Right lobe of liver (tissue), 6 donors: ENCODE results near the gene IFITM10. TPM values are rescaled to one million over a fixed set of nuclear protein-coding genes. Genes with fewer than 3 reads are reported as not detected.

Experiments used
- ATAC-seq, 4 donors: fragments of 200-7000 bp; cut with Tn5 transposase; one replicate each; pipeline ENCODE4 v1.9.1; 2020; ENCODE audit warnings: mild to moderate bottlenecking in 4 of 4, moderate library complexity in 4 of 4
- DNase-seq, 3 donors: peaks; one replicate each; pipeline ENCODE4 v3.0.0-alpha.2; 2020
- H3K27ac ChIP-seq, 3 donors: fragments of 200-600 bp; one replicate each; pipeline ENCODE4 v1.8.0; 2022
- H3K27me3 ChIP-seq, 2 donors: fragments of 200-600 bp; one replicate each; pipeline ENCODE4 v1.8.0; 2022
- H3K36me3 ChIP-seq, 4 donors: fragments of 200-600 bp; sonication (generic) in 1 of 4; one replicate each; pipeline versions ENCODE4 v1.5.1 to v1.8.0; 2017 to 2022; ENCODE audit warnings: control low read depth in 1 of 4
- H3K4me1 ChIP-seq, 4 donors: fragments of 200-600 bp; sonication (generic) in 1 of 4; one replicate each; pipeline versions ENCODE4 v1.5.1 to v1.8.0; 2017 to 2022; ENCODE audit warnings: control low read depth in 1 of 4
- H3K4me3 ChIP-seq, 3 donors: fragments of 200-600 bp; one replicate each; pipeline ENCODE4 v1.8.0; 2022
- H3K9me3 ChIP-seq, 4 donors: fragments of 200-600 bp; sonication (generic) in 1 of 4; one replicate each; pipeline versions ENCODE4 v1.5.1 to v1.8.0; 2017 to 2022; ENCODE audit warnings: control low read depth in 1 of 4
- POLR2A ChIP-seq: fragments of 450-650 bp; IDR thresholded peaks from one replicate; pipeline ENCODE4 v1.6.1; 2017; ENCODE audit warnings: antibody characterized with exemption, mild to moderate bottlenecking
- WGBS: methylation state at CpG from one replicate; pipeline ENCODE4 v1.1.6; 2018; ENCODE audit warnings: low coverage, low lambda C conversion rate; ENCODE audit not compliant: insufficient coverage; ENCODE audit errors: missing lambda C conversion rate; 5-methylcytosine and 5-hydroxymethylcytosine counted together
- intact Hi-C, 2 donors: fragments of 100-400 bp; cut with DNase I; formaldehyde crosslinking; loops; one replicate each; pipeline versions ENCODE4 v1.11.2 to v1.14.1; 2022
- total RNA-seq, 6 experiments: library from RNA; depleted of rRNA in 2 of 6; stranded (reverse); fragments of >200 nt in 2 of 6; fragmentation: NEBNext Ultra II Directional in 3 of 6; extraction: Animal tissue kit (Norgen Biotek cat#: 25700) in 3 of 6; gene quantifications; one replicate each; pipeline versions ENCODE4 v1.1.0 to v1.2.4, GENCODE V29; 2016 to 2023
- TF ChIP-seq, protein P1 (sequence below), 4 donors: fragments of 200-600 bp in 3 of 4; fragments of 450-650 bp in 1 of 4; IDR thresholded peaks; one replicate each; pipeline versions ENCODE4 v1.5.1 to v1.8.0; 2016 to 2022; ENCODE audit warnings: antibody characterized with exemption in 4 of 4, mild to moderate bottlenecking in 2 of 4
- donor health status: DM: no; HTN: yes; CAD: no.
- donor health status: DM: no; HTN: no; CAD: no.
- donor health status: DM: no; HTN: no; CAD: no.
- donor health status: DM: no; HTN: yes; CAD: no.
- donor health status: DM: no; HTN: yes; CAD: no.

Gene IFITM10
- total RNA-seq, 6 experiments from 2014 or later = 1.3 to 11.4 (median 6.7) TPM

DNA sequence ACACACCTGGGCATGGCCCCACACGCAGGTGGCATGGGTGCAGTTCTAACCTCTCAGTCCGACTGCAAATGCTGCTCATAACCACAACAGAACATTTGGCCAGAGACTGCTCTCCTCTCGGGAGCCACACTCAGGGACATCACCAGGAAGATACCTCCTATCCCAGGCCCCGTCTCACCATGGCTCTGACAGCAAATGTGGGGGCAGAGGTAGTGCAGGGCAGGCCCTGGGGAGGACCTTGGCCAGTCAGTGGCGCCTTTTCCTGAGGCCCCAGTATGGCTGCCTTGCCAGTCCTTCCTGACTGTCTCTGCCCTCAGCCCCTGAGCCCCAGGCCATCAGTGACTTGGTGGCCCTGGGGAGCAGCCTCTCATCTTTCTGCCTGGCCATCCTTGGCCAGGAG lies 50.6 kb downstream of the IFITM10 start:
- WGBS = no CpG with 5 or more reads among the region's 5 CpGs
- no peak overlapping the region for H3K4me3 ChIP-seq
- no peaks in the 10 kb centered on the region for H3K4me1 ChIP-seq
- H3K9me3 ChIP-seq = no peaks in the 10 kb centered on the region
- DNase-seq = no peak
- H3K27me3 ChIP-seq = no peaks in the 10 kb centered on the region
- TF ChIP-seq, protein P1, sequence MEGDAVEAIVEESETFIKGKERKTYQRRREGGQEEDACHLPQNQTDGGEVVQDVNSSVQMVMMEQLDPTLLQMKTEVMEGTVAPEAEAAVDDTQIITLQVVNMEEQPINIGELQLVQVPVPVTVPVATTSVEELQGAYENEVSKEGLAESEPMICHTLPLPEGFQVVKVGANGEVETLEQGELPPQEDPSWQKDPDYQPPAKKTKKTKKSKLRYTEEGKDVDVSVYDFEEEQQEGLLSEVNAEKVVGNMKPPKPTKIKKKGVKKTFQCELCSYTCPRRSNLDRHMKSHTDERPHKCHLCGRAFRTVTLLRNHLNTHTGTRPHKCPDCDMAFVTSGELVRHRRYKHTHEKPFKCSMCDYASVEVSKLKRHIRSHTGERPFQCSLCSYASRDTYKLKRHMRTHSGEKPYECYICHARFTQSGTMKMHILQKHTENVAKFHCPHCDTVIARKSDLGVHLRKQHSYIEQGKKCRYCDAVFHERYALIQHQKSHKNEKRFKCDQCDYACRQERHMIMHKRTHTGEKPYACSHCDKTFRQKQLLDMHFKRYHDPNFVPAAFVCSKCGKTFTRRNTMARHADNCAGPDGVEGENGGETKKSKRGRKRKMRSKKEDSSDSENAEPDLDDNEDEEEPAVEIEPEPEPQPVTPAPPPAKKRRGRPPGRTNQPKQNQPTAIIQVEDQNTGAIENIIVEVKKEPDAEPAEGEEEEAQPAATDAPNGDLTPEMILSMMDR (IDR thresholded peaks at IDR 0.05) = no peak
- TF ChIP-seq POLR2A = no peak
- intact Hi-C loops = loop anchor here in 1 of 2 donors (5.0 kb wide), 1 partner anchor 128 kb away; no protein-coding TSS in a partner anchor
- no peaks in the 10 kb centered on the region for H3K36me3 ChIP-seq
- ATAC-seq = no peak
- no peak overlapping the region for H3K27ac ChIP-seq

DNA sequence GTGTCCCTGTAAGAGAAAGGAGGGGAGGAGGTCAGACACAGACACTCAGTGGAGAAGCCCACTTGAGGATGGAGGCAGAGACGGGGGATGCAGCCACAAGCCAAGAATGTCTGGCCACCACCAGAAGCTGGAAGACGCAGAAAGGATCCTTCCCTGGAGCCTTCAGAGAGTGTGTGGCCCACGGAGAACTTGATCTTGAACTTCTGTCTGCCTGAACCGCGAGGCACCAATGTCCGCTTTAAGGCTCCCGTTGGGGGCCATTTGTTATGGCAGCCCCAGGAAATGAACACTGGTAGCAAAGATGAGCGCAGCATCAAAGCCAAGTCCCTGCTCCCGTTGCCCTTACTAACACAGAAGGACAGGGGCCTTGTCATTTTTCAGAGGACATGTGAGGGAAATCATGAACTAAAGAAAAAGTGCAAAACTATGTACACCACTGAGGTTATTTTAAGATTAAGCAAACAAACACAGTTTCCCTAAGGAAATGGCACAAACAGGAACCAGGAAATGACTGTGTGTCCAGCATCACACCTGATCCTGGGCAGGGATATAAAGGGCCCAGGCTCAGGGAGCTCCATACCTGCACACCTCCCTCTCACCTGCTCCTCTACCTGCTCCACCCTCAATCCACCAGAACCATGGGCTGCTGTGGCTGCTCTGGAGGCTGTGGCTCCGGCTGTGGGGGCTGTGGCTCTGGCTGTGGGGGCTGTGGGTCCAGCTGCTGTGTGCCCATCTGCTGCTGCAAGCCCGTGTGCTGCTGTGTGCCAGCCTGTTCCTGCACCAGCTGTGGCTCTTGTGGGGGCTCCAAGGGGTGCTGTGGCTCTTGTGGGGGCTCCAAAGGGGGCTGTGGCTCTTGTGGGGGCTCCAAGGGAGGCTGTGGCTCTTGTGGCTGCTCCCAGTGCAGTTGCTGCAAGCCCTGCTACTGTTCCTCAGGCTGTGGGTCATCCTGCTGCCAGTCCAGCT lies 53.5 kb downstream of the IFITM10 start, which contains the start of gene KRTAP5-6:
KRTAP5-6 (plus strand) TSS at position 588 of the 963 bp plus-strand sequence; CDS start at position 639, 51 bp downstream.
- ATAC-seq = no peak
- H3K9me3 ChIP-seq = no peaks in the 10 kb centered on the region
- intact Hi-C loops = loop anchor here in 1 of 2 donors (5.0 kb wide), 1 partner anchor 130 kb away; no protein-coding TSS in a partner anchor
- 66% methylated on average over 4 of the region's 11 CpGs for WGBS
- H3K27me3 ChIP-seq = no peaks in the 10 kb centered on the region
- H3K27ac ChIP-seq = no peak within 1 kb of the TSS
- no peak for TF ChIP-seq POLR2A
- TF ChIP-seq, protein P1 (IDR thresholded peaks at IDR 0.05) = no peak
- H3K36me3 ChIP-seq = no peaks in the 10 kb centered on the region
- no peak within 1 kb of the TSS for H3K4me3 ChIP-seq
- DNase-seq = peak in 1 of 3 donors; percentile 33
- peaks cover 0 to 24% (median 12%) of the 10 kb centered on the region in 4 donors for H3K4me1 ChIP-seq

DNA sequence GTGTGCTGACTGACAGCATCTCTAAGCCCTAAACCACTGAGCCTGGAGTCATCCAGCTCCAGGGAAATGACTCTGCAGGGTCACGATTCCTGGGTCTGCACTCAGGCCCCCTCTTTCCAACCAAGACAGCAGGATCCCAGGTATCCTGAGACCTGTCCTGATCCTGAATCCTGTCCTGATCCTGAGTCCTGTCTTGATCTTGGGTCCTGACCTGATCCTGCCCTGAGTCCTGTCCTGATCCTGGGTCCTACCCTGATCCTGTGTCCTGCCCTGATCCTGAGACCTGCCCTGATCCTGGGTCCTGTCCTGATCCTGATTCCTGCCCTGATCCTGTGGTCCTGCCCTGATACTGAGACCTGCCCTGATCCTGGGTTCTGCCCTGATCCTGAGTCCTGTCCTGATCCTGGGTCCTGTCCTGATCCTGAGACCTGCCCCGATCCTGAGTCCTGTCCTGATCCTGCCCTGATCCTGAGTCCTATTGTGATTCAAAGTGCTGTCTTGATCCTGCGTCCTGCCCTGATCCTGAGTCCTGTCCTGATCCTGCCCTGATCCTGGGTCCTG lies 54.8 kb downstream of the IFITM10 start:
- intact Hi-C loops = loop anchor here (2.0 to 5.0 kb wide), 2 partner anchors 132 to 137 kb away; no protein-coding TSS in a partner anchor
- H3K36me3 ChIP-seq = no peaks in the 10 kb centered on the region
- H3K9me3 ChIP-seq = no peaks in the 10 kb centered on the region
- ATAC-seq = no peak
- DNase-seq = peak in 1 of 3 donors; percentile 37
- peaks cover 0 to 35% (median 18%) of the 10 kb centered on the region in 4 donors for H3K4me1 ChIP-seq
- H3K4me3 ChIP-seq = no peak overlapping the region
- no peaks in the 10 kb centered on the region for H3K27me3 ChIP-seq
- TF ChIP-seq, protein P1 (IDR thresholded peaks at IDR 0.05) = no peak
- no peak for TF ChIP-seq POLR2A
- H3K27ac ChIP-seq = no peak overlapping the region
- WGBS = 82% methylated on average over 2 of the region's 3 CpGs

DNA sequence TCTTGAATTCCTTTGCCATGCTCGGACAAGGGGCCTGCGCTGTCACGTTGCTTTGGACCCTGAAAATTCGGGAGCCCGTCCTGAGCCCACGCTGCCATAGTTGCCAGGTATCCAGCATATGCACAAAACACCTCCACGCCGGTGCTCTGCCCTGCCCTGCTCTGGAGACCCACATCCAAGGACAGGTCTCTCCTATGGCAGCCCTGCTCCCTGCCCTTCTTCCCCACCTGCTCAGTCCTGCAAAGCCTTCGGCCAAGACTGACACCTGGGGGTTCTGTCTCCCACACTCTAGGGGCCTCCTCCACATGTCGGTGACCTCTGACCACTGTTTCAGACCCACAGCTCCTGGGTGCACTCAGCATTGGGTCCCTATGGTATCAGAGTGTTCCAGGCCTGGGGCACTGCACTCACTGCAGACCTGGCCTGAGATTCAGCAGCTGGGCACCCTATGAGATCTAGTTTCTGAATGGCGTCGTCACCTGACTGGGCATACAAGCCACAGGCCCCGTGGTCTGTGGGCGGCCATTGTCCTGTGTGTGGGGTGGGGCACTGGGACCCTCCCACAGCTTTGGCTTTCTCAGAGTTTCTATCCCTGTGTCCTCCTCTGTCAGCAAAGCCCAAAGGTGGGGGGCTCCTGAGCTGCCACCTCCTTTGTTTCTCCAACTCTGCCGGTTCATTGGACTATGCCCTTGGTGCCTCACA lies 55.4 kb downstream of the IFITM10 start:
- peak in 1 of 3 donors; percentile 45 for DNase-seq
- WGBS = 84% methylated on average over 5 of the region's 15 CpGs
- TF ChIP-seq, protein P1 (IDR thresholded peaks at IDR 0.05) = no peak
- TF ChIP-seq POLR2A = no peak

More for the DNA sequence above, 55.4 kb downstream of the IFITM10 start:
- no peak for ATAC-seq
- intact Hi-C loops = loop anchor here (2.0 to 5.0 kb wide), 3 partner anchors 43 to 138 kb away; no protein-coding TSS in a partner anchor
- Histone ChIP-seq H3K36me3 (no peaks in the 10 kb centered on the region), H3K4me3 (no peak overlapping the region), H3K4me1 (peaks cover 0 to 35% (median 18%) of the 10 kb centered on the region in 4 donors), H3K9me3 (no peaks in the 10 kb centered on the region), H3K27me3 (no peaks in the 10 kb centered on the region), H3K27ac (no peak overlapping the region)
